ENCODE data around the gene KRTAP13-2. TPM values are rescaled to one million over a fixed set of nuclear protein-coding genes. Genes with fewer than 3 reads are reported as not detected.
A peak's percentile ranks its signal among the peaks of the same experiment; 100 is the strongest.

Gene KRTAP13-2
- total RNA-seq = not detected

GRCh38 chr21:30372139-30372770 lies at the start of gene KRTAP13-2:
KRTAP13-2 (minus strand) TSS chr21:30372271; CDS start chr21:30372213, 58 bp downstream.
- Mint-ChIP-seq H3K27me3 (no peaks in the 10 kb centered on the region), H3K36me3 (ENCODE audit: low read depth) (no peaks in the 10 kb centered on the region), H3K4me1 (no peaks in the 10 kb centered on the region), H3K9me3 (no peaks in the 10 kb centered on the region), H3K4me3 (no peak within 1 kb of the TSS), H3K27ac (no peak within 1 kb of the TSS)
- CTCF ChIA-PET = no interaction called here
- no peak for DNase-seq
- POLR2A ChIA-PET = no interaction called here

GRCh38 chr21:30415993-30416392 lies 43.9 kb upstream of the KRTAP13-2 start:
- Mint-ChIP-seq H3K27ac (no peak overlapping the region), H3K9me3 (no peaks in the 10 kb centered on the region), H3K27me3 (peaks cover 2% of the 10 kb centered on the region), H3K4me1 (no peaks in the 10 kb centered on the region), H3K4me3 (no peak overlapping the region), H3K36me3 (ENCODE audit: low read depth) (no peaks in the 10 kb centered on the region)
- ChIA-PET CTCF (no interaction called here), POLR2A (no interaction called here)
- DNase-seq = no peak

GRCh38 chr21:30408782-30409494 lies 36.9 kb upstream of the KRTAP13-2 start:
- Mint-ChIP-seq H3K9me3 (no peaks in the 10 kb centered on the region), H3K4me3 (no peak overlapping the region)
- POLR2A ChIA-PET = no interaction called here

GRCh38 chr21:30395731-30396130 lies 23.7 kb upstream of the KRTAP13-2 start, which contains the start of gene KRTAP13-1:
KRTAP13-1 (plus strand) TSS chr21:30396031; CDS start chr21:30396087, 56 bp downstream.
- Mint-ChIP-seq H3K27me3 (no peaks in the 10 kb centered on the region), H3K27ac (no peak within 1 kb of the TSS), H3K9me3 (no peaks in the 10 kb centered on the region), H3K4me1 (no peaks in the 10 kb centered on the region), H3K4me3 (no peak within 1 kb of the TSS), H3K36me3 (ENCODE audit: low read depth) (no peaks in the 10 kb centered on the region)
- POLR2A ChIA-PET = no interaction called here
- CTCF ChIA-PET = no interaction called here
- no peak for DNase-seq

More at GRCh38 chr21:30408782-30409494, 36.9 kb upstream of the KRTAP13-2 start:
- Mint-ChIP-seq H3K27me3 (peaks cover 2% of the 10 kb centered on the region), H3K27ac (no peak overlapping the region), H3K4me1 (peaks cover 2% of the 10 kb centered on the region), H3K36me3 (ENCODE audit: low read depth) (no peaks in the 10 kb centered on the region)
- peak; percentile 18 for DNase-seq
- CTCF ChIA-PET = no interaction called here

GRCh38 chr21:30391492-30392025 lies 19.5 kb upstream of the KRTAP13-2 start:
- Mint-ChIP-seq H3K4me1 (no peaks in the 10 kb centered on the region), H3K4me3 (no peak overlapping the region), H3K36me3 (ENCODE audit: low read depth) (no peaks in the 10 kb centered on the region), H3K27me3 (no peaks in the 10 kb centered on the region), H3K27ac (no peak overlapping the region), H3K9me3 (peaks cover 3% of the 10 kb centered on the region)
- DNase-seq = no peak
- POLR2A ChIA-PET = no interaction called here
- CTCF ChIA-PET = no interaction called here

- Mint-ChIP-seq H3K36me3 (ENCODE audit: low read depth) (no peaks in the 10 kb centered on the region), H3K4me3 (no peak overlapping the region), H3K27ac (no peak overlapping the region), H3K27me3 (no peaks in the 10 kb centered on the region), H3K4me1 (no peaks in the 10 kb centered on the region), H3K9me3 (no peaks in the 10 kb centered on the region)
- POLR2A ChIA-PET = no interaction called here
- DNase-seq = no peak
- CTCF ChIA-PET = no interaction called here
Measured at GRCh38 chr21:30382201-30382600, 10.1 kb upstream of the KRTAP13-2 start.

- DNase-seq = no peak
- Mint-ChIP-seq H3K4me1 (no peaks in the 10 kb centered on the region), H3K27ac (no peak overlapping the region), H3K27me3 (peaks cover 3% of the 10 kb centered on the region), H3K36me3 (ENCODE audit: low read depth) (no peaks in the 10 kb centered on the region), H3K9me3 (no peaks in the 10 kb centered on the region), H3K4me3 (no peak overlapping the region)
- CTCF ChIA-PET = no interaction called here
- POLR2A ChIA-PET = no interaction called here
Measured at GRCh38 chr21:30355906-30356305, 16.2 kb downstream of the KRTAP13-2 start.

GRCh38 chr21:30354308-30355005 lies 17.6 kb downstream of the KRTAP13-2 start:
- ChIA-PET CTCF (no interaction called here), POLR2A (no interaction called here)
- DNase-seq = no peak
- Mint-ChIP-seq H3K9me3 (no peaks in the 10 kb centered on the region), H3K36me3 (ENCODE audit: low read depth) (no peaks in the 10 kb centered on the region), H3K27me3 (peaks cover 3% of the 10 kb centered on the region), H3K4me1 (no peaks in the 10 kb centered on the region), H3K4me3 (no peak overlapping the region), H3K27ac (no peak overlapping the region)

GRCh38 chr21:30351534-30351933 lies 20.5 kb downstream of the KRTAP13-2 start:
- ChIA-PET CTCF (interaction anchor here (0.6 kb wide), 1 partner anchor 495 kb away, joined by 3 read pairs; no protein-coding TSS in a partner anchor), POLR2A (no interaction called here)
- Mint-ChIP-seq H3K27me3 (peaks cover 3% of the 10 kb centered on the region), H3K4me1 (no peaks in the 10 kb centered on the region), H3K4me3 (no peak overlapping the region), H3K36me3 (ENCODE audit: low read depth) (no peaks in the 10 kb centered on the region), H3K27ac (no peak overlapping the region), H3K9me3 (no peaks in the 10 kb centered on the region)
- no peak for DNase-seq

GRCh38 chr21:30349572-30349971 lies 22.5 kb downstream of the KRTAP13-2 start:
- CTCF ChIA-PET = no interaction called here
- Mint-ChIP-seq H3K36me3 (ENCODE audit: low read depth) (no peaks in the 10 kb centered on the region), H3K4me3 (no peak overlapping the region), H3K9me3 (no peaks in the 10 kb centered on the region), H3K27ac (no peak overlapping the region), H3K27me3 (peaks cover 3% of the 10 kb centered on the region), H3K4me1 (no peaks in the 10 kb centered on the region)
- no peak for DNase-seq
- POLR2A ChIA-PET = no interaction called here

- Mint-ChIP-seq H3K27ac (no peak within 1 kb of the TSS), H3K4me1 (no peaks in the 10 kb centered on the region), H3K36me3 (ENCODE audit: low read depth) (no peaks in the 10 kb centered on the region), H3K9me3 (no peaks in the 10 kb centered on the region), H3K27me3 (no peaks in the 10 kb centered on the region), H3K4me3 (no peak within 1 kb of the TSS)
- ChIA-PET POLR2A (no interaction called here), CTCF (no interaction called here)
- no peak for DNase-seq
Measured at GRCh38 chr21:30348506-30348905, 23.6 kb downstream of the KRTAP13-2 start, which contains the start of gene KRTAP23-1. KRTAP23-1 (minus strand) TSS chr21:30348606; CDS start chr21:30348606, 0 bp downstream.

GRCh38 chr21:30345014-30345413 lies 27.1 kb downstream of the KRTAP13-2 start:
- DNase-seq = no peak
- Mint-ChIP-seq H3K4me3 (no peak overlapping the region), H3K36me3 (ENCODE audit: low read depth) (no peaks in the 10 kb centered on the region), H3K27ac (no peak overlapping the region), H3K9me3 (no peaks in the 10 kb centered on the region), H3K4me1 (no peaks in the 10 kb centered on the region), H3K27me3 (peaks cover 2% of the 10 kb centered on the region)
- ChIA-PET POLR2A (no interaction called here), CTCF (no interaction called here)
